Adrenal gland (tissue), 5 donors: ENCODE data around the gene GPR83.

ENCODE experiments used
- CTCF ChIP-seq, 6 experiments: fragments of 450-650 bp in 4 of 6; fragments of 200-600 bp in 2 of 6; sonication (generic) in 1 of 6; IDR thresholded peaks; 1 replicate in 5 of 6; 2 replicates in 1 of 6; pipeline versions ENCODE4 v1.5.1 to v1.8.0; 2016 to 2021; ENCODE audit warnings: antibody characterized with exemption in 6 of 6, mild to moderate bottlenecking in 2 of 6, moderate library complexity in 1 of 6
- POLR2A ChIP-seq, 2 donors: fragments of 450-650 bp; IDR thresholded peaks; one replicate each; pipeline ENCODE4 v1.6.1; 2017; ENCODE audit warnings: antibody characterized with exemption in 2 of 2, mild to moderate bottlenecking in 2 of 2, moderate library complexity in 1 of 2
- donor health status: DM: no; HTN: no; CAD: no.

GRCh38 chr11:94418123-94418765, 17.0 kb upstream of the GPR83 start:
- no peak for TF ChIP-seq POLR2A (IDR thresholded peaks at IDR 0.05)
- no peak for TF ChIP-seq CTCF (IDR thresholded peaks at IDR 0.05)
